HG03135 (cell line): ENCODE data around the gene BLACAT1.
"Not testable (repeated sequence)": the region's sequence is repeated elsewhere in the genome, so short reads cannot be mapped to it uniquely, and the experiment has no call there.

ENCODE experiments used
- ATAC-seq: cut with Tn5 transposase; IDR thresholded peaks from one replicate; pipeline ENCODE4 v1.9.1; 2021; ENCODE audit warnings: mild to moderate bottlenecking, moderate library complexity; ENCODE audit not compliant: unreplicated experiment

The BLACAT1 gene

DNA sequence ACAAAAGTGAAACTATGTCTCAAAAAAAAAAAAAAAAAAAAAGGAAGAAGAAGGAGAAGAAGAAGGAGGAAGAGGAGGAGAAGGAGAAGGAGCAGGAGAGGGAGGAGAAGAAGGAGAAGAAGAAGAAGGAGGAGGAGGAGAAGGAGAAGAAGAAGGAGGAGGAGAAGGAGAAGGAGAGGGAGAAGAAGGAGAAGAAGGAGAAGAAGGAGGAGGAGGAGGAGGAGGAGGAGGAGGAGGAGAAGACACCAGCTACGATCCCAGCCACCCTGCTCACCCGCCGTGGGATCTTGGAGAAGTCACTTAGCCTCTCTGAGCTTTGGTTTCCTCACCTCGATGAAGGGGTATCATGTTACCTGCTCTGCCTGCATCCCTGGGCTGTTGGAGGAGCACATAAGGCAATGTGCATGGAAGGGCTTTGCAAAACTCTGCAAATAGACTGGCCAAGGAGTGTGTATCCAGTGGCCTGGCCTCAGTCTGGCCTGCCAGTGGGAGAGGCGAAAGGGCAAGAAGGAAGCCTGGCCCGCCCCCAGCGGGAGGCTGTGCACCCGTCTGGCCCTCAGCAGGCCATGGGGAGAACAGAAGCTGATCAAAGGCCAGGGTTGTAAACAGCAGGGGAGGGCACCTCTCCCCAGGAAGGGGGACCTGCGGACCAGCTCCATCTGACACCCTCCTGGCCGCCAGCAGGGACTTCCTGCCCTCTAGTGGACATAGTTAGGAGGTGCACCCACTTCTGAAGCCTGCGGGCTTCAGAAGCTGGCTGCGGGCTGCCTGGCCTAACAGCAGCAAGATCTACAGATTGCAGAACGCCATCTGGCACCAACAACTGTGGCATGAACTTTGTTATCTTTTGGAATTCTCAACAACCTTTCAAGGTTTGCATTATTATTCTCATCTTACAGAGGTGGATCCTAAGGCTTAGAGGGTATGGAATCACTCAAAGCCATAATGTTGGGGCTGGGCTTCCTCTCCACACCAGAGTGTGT lies 29.4 kb upstream of the BLACAT1 start:
- no peak for ATAC-seq

DNA sequence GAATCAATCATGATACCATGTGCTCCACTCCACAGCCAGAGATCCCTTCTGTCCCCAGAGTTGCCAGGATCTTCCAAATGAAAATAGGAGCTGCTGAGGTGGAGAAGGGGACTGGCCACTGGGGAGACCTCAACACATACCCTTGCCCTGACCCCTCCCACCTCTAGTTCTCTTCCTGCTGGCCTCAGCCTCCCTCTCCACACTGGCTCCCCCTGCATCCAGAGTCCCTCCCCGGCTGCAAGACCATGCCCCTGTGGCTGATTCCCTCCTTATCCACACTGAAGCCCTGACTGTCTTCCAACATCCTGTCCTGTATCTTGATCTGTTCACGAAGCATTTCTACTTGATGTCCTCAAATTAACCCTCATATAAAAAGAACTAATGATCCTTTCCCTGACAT lies 27.5 kb upstream of the BLACAT1 start:
- no peak for ATAC-seq

DNA sequence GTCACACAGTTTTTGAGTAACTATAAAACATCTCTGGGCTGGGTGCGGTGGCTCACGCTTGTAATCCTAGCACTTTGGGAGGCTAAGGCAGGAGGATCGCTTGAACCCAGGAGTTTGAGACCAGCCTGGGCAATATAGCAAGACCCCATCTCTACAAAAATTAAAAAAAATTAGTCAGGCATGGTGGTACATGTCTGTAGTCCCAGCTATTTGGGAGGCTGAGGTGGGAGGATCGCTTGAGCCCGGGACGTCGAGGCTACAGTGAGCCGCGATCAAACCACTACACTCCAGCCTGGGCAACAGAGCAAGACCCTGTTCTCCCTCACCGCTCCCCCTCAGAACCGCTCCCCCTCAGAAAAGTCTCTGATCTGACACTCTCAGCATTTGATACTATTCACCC lies 26.7 kb upstream of the BLACAT1 start:
- ATAC-seq = not testable (repeated sequence)

DNA sequence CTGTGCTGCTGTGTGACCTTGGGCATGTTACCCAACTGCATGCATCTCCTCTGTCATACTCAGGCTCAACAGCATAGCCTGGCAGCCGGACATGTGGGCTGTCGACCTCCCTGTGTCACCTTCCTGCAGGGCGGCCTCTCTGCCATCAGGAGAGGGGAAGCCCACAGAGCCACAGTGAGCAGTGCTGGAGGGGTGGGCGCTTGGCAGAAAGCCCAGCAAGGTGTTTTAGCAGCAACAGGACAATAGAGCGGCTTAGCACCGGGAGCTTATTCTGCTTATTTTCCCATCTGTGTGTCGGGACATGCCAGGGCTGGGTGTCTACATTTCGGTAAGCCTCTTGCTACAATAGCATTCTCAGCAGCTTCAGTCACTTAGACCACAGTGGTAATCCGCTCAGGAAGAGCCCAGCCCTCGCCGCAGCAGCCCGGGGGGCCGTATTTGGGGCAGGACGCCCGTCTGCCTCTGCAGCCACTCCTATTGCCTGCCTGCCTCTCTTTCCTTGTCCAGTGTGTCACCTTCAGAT lies 25.8 kb upstream of the BLACAT1 start:
- no peak for ATAC-seq

DNA sequence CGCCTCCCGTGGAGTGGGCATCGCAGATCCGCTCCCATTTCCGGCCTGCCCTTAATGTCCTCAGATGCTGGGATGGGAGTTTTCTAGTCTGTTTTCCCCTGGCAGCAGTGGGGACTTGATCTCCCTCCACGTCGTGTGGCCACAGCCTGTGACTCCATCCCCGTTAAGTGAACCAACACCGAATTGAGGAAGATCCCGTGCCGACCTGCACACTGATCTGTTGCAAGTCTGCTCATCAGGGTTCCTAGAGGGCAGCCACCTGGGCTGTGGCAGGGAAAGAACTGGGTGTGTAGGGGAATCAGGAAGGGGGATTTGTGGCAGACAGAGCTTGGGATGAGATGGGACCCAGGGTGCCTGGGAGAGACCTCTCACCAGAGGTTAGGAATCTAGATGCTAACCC lies 25.4 kb upstream of the BLACAT1 start:
- ATAC-seq = no peak

DNA sequence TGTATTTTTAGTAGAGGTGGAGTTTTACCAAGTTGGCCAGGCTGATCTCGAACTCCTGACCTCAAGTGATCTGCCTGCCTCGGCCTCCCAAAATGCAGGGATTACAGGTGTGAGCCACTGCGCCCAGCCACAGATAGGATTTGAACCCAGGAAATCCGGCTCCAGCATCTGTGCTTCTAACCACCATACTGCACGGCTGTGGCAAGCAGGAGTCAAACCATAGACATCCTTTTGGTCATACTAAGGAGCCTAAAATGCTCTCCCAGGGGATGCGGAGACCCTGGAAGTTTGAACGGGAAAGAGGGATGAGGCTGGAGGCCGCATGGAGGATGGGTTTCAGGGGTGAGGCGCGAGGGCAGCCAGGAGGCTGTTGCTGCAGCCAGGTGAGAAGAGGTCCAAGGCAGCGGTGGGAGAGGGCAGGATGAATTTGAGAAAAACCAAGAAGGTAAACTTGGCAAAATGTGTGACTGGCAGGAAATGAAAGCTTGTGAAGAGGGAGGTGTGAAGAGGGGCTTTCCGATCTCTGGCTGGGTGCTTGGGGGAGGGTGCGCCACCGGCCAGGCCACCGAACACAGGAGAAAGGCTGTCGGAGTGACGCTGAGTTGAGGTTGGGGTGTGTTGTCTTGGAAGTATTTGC lies 24.6 kb upstream of the BLACAT1 start:
- ATAC-seq = no peak

DNA sequence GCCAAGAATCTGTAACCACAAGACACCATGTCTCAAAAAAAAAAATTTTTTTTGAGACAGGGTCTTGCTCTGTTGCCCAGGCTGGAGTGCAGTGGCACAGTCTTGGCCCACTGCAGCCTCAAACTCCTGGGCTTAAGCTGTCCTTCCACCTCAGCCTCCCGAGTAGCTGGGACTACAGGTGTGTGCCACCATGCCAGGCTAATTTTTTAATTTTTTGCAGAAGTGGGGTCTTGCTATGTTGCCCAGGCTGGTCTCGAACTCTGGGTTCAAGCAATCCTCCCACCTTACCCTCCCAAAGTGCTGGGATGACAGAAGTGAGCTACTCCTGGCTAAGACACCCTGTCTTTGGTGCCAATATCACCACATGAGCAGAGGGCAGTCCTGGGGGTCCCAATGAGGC lies 23.1 kb upstream of the BLACAT1 start:
- ATAC-seq = not testable (repeated sequence)

DNA sequence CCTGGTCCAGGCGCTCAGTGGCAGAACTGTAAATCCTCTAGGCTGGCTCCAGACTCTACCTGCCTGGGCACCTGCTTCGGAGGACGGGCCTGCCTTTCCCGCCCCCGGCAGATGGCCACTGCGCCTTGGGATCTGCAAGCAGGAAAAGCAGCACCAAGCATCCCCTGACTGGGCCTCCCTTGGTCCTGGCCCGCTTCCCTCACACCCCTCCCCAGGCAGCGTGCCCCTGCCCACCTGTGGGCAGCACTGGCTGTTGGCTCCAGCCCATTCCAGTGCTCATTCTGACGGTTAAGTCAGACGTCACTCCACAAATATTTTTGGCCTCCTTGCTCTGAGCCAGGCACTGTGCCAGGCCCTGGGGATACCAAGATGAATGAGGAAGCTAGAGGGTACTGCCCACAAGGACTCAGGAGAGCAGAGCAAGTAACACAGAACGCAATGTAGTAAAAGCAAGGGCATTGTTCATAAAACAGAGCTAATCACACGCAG lies 22.0 kb upstream of the BLACAT1 start:
- ATAC-seq = no peak

DNA sequence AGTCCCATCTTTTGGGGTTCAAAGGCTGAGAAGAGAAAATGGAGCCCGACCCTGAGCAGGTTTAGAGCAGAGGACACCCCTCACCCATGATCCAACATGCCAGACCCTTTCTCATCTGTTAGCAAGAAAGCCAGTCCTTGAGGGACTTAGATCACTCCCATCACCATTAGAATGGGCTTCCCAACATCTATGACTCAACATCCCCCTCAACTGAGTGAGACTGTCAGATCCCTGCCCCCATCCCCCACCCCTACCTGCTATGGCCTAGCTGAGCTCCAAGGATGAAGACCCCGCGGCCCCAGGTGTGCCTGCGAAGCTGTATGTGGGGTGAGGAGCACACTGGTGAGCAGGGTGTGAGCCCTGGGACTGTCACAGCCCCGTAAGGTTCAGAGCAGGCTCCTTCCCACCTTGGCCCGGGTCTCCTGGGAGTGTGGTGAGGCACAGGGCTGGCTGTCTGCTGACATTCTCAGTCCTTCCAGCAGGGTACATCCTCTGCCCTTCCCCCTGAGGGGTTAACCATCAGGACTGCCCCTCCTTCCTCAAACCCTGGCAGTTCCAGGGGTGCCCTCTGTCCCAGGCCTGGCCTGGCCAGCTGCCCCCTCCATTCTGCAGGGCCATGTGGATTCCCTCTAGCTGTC lies 21.4 kb upstream of the BLACAT1 start:
- no peak for ATAC-seq

DNA sequence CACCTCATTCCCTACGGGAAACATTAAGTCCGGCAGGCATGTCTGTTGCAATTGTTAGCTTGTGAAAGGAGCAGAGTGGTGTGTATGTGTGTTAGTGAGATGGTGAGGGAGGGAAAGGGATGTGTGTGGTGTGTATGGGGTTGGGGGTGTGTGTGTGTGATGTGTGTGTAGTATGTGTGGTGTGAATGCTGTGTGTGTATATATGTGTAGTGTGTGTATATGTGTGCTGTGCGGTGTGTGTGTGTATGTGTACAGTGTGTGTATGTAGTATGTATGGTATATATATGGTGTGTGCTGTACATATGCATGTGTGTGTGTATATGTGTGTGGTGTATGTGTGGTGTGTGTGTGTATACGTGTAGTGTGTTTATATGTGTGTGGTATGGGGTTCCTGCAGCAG lies 20.8 kb upstream of the BLACAT1 start:
- ATAC-seq = no peak

DNA sequence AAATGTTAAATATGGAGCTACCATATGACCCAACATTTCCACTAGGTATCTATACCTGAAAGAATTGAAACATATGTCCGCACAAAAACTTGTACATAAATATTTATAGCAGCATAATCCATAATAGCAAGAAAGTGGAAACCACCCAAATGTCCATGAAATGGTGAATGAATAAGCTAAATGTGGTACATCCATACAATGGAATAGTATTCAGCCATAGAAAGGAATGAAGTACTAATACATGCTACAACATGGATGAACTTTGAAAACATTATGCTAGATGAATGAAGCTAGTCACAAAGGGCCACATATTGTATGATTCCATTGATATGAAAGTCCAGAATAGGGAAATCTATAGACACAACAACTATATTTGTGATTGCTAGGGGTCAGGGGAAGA lies 20.0 kb upstream of the BLACAT1 start:
- ATAC-seq = no peak

DNA sequence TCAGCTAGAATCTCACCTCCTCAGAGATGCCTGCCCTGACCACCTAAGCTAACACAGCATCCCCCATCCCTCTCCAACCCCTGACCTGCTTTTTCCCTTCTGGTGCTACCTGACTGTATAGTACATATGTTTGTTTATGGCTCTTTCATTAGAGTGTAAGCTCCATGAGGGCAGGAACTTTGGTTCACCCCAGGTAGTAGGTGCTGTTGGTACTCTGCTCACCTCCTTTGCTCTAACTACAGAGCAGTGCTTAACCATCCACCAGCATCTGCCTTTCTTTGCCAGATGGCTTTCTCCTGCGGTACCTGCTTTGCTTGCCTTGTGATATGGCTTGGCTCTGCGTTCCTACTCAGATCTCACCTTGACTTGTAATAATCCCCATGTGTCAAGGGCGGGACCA lies 18.7 kb upstream of the BLACAT1 start:
- no peak for ATAC-seq

DNA sequence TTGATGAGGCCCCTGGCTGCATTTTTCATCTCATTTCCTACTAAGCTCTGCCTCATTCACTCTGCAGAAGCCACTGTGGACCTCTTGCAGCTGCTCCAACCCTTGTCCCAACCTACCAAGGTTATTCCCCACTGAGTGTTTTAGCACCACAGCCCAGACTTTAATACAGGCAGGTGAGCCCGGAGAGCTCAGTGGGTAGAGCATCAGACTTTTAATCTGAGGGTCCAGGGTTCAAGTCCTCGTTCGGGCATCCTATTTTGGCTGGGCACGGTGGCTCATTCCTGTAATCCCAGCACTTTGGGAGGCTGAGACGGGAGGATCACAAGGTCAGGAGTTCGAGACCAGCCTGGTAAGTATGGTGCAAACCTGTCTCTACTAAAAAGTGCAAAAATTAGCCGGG lies 18.1 kb upstream of the BLACAT1 start:
- ATAC-seq = no peak

DNA sequence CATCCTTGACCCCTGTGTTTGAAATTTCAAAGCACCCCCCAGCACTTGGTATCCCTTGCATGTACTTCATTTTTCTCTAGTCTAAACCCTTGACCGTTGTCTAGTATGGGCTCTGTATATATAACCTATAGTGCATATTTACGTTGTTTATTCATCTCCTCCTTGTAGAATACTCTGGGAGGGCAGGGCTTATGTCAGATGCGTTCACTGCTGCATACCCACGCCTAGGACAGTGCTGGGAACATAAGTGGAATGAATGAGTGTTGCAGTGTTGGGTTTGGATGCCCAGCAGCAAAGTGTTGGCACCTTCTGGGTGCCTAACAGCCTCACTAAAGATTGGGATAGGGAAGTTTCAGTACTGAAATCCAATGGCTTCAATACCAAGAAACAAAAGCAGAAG lies 17.6 kb upstream of the BLACAT1 start:
- no peak for ATAC-seq

DNA sequence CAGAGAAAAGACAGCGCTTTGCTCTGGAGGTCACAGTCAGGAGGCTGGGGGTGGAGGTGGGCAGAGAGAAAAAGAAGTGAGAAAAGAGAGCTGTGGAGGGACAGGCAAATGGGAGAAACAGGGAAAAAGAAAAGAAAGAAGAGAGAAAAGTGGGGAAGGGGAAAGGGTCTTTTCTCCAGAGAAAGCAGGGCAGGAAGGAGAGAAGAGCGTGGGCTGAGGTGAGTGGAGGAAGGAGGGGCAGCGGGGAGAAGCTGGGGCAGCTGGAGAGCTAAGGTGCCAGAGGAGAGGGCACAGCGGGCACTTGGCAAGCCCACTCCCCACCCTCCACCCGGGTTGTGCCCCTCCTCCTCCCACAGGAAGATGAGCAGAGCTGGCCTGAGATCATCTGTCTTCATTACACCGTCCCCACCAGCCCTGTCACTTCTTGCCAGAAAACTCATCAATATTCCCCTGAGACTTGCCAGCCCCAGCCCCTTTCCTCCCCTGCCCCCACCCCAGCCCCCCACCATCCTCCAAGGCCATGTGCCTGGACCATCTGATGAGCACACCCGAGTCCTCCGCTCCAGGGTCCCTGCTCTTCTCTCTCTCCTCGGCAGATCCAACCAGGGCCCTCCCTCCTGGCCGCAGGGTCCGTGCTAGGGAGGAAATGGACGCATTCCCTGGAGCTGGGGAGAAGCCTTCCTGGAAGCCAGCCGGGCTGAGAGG lies 17.0 kb upstream of the BLACAT1 start:
- no peak for ATAC-seq

DNA sequence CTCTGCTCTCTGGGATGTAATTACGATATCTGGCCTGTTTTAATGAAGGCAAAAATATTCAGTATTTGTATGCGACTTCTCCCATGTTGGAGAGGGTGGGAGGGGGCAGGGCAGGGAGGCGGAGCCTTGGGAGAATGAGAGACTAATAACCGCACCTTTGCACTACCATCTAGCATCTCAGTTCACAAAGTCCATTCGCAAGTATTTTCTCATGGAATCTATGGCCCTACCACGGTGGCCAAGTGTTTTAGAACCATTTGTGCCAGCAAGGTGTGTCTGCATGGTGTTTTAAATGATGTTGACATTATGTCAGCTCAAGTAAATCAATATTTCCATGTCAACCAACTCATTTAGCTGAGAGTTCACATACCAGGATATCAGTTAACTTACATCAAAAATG lies 14.3 kb upstream of the BLACAT1 start:
- ATAC-seq = no peak

DNA sequence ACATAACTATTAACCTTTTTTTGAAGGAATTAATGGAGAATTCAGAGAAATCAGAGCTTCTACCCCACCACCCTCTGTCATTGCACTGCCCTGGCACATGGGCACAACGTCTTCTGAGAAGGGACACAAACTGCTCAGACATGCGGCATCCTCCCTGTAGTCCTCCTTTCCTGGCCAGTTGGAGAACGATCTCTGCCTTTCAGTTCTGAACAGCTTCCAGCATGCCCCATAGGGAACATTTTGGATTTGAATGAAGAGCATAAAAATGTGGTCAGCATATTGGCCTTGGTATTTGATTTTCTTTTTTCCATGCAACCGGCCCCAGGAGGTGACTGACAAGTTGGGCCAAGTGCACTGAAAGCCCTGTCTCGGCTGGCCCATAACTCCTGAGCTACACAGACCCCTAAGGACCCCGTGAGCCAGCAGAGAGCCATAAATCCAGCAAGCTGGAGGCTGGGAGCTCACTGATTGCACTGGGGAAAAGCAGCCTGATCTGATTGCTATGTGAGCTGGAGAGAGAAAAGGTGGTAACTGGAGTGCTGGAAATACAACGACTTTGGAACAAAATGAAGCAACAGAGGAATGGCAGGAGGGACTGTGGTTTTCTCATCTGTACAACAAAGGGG lies 10.9 kb upstream of the BLACAT1 start:
- no peak for ATAC-seq

DNA sequence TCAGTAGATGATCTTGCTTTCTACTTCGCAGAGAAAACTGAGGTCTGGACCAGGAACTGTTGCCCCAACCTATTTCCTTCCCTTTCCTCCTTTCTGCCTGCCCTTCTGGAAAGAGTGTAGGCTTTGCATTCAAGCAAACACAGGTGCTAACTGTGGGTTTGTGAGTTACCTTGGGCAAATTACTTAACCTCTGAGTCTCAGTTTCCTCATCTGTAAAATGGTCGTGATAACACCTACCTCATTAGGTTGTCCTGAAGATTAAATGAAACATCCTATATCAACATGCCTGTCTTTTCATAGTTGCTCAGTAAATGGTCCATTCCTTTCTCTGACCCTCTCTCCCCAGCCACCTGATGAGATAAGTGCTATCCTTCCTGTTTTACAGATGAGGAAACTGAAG lies 9.5 kb upstream of the BLACAT1 start:
- no peak for ATAC-seq

DNA sequence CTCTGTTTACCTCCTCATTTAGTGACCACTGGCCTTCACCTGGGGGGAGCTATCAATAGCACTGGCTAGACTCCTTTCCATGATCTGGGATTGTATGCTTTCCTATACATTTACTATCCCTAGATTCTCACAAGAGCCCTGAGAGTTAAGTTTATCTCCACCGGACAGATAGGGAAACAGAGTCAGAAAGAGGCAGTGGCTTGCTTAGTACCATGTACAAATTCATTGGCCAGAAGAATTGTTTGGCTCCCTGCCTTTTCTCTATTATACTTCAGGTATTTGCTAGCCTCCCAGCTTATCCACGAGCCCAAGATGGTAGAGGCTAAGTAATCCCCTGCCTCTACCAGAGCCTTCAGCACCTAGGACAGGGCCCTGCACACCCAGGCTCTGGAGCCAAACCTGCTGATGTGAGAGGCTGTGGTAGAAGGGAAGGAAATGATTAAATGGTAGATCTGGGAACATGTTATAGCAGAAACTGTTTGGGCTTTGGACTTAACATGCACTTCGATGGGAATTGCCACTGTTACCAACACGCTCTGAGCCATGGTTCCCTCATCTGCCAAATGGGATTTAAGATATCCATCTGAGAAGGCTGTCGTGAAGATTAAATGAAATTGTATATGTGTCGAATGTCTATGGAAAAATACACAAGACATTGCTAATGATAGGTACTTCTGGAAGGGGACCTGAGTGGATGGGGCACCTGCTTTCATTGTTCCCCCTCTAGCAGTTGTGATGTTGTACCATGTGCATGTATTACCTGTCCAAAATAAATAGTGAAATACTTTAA lies 3.1 kb upstream of the BLACAT1 start:
- ATAC-seq = no peak
